Memory B cell (primary cell): ENCODE data around the gene TRANK1.

Source experiments
- ATAC-seq: fragments of 150-1000 bp; cut with Tn5 transposase; 2 replicates; pipeline ENCODE4 v1.10.0; 2021; ENCODE audit warnings: low read depth, mild to moderate bottlenecking, moderate library complexity
- DNase-seq, 2 donors: peaks; one replicate each; pipeline ENCODE4 v3.0.0; 2022; ENCODE audit warnings: low spot score in 2 of 2
- H3K27ac Mint-ChIP-seq: one replicate; pipeline ENCODE4 v1.8.0; 2022; ENCODE audit warnings: mild to moderate bottlenecking, moderate library complexity, mixed read lengths
- H3K27me3 Mint-ChIP-seq: one replicate; pipeline ENCODE4 v1.8.0; 2022; ENCODE audit warnings: mixed read lengths
- H3K36me3 Mint-ChIP-seq: one replicate; pipeline ENCODE4 v1.8.0; 2022; ENCODE audit warnings: mild to moderate bottlenecking, mixed read lengths
- H3K4me1 Mint-ChIP-seq: one replicate; pipeline ENCODE4 v1.8.0; 2022; ENCODE audit warnings: mixed read lengths
- H3K4me3 Mint-ChIP-seq: one replicate; pipeline ENCODE4 v1.8.0; 2022; ENCODE audit warnings: mild to moderate bottlenecking, moderate library complexity, mixed read lengths
- H3K9me3 Mint-ChIP-seq: one replicate; pipeline ENCODE4 v1.8.0; 2022; ENCODE audit warnings: mixed read lengths

Gene TRANK1

DNA sequence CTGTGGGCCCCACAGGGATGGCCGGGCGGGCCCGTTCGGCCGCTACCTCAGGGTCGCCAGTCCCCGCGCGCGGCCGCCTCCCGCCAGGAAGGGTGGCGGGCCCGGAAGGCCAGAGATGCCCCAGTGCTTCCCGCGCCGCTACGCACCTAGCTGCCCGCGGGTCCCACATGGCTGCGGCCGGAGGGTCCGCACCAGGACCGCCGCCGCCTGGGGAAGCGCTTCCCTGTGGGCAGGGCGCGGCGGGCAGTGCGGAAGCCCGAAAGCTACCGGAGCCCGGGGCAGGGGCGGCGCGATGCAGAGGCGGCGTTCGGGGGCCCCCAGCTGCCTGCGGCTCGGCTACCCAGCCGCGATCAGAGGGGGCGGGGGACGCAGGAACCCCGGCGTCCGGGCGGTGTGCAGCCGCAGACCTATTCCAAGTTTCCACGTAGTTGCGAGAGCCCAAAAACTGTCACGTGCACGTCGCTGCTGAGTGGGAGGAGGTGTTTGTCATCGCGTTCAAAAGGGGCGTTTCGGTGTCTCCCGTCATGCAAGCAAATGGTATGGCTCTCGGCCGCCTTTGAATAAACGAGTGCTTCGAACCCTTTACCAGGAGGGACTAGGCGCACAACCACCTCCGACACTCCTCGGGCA lies at the start of gene TRANK1:
Gene TRANK1, minus strand, starts transcription at position 414 of the 630 bp plus-strand sequence. Its CDS starts 245 bp downstream, at position 169.
- peak; percentile 87 for ATAC-seq
- peaks cover 6% of the 10 kb centered on the region for H3K9me3 Mint-ChIP-seq
- peaks cover 15% of the 10 kb centered on the region for H3K36me3 Mint-ChIP-seq
- H3K27me3 Mint-ChIP-seq = no peaks in the 10 kb centered on the region
- peaks cover 13% of the 10 kb centered on the region for H3K4me1 Mint-ChIP-seq
- DNase-seq = peak; percentile 55 to 59
- H3K4me3 Mint-ChIP-seq = peak within 1 kb of the TSS; percentile 86
- peak within 1 kb of the TSS; percentile 76 for H3K27ac Mint-ChIP-seq

DNA sequence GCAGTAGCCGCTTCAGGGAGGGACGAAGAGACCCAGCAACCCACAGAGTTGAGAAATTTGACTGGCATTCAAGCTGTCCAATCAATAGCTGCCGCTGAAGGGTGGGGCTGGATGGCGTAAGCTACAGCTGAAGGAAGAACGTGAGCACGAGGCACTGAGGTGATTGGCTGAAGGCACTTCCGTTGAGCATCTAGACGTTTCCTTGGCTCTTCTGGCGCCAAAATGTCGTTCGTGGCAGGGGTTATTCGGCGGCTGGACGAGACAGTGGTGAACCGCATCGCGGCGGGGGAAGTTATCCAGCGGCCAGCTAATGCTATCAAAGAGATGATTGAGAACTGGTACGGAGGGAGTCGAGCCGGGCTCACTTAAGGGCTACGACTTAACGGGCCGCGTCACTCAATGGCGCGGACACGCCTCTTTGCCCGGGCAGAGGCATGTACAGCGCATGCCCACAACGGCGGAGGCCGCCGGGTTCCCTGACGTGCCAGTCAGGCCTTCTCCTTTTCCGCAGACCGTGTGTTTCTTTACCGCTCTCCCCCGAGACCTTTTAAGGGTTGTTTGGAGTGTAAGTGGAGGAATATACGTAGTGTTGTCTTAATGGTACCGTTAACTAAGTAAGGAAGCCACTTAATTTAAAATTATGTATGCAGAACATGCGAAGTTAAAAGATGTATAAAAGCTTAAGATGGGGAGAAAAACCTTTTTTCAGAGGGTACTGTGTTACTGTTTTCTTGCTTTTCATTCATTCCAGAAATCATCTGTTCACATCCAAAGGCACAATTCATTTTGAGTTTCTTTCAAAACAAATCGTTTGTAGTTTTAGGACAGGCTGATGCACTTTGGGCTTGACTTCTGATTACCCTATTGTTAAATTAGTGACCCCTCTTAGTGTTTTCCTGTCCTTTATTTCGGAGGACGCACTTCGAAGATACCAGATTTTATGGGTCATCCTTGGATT lies 48.8 kb upstream of the TRANK1 start, which contains the start of gene MLH1:
Gene MLH1, plus strand, starts transcription at position 193 of the 958 bp plus-strand sequence. Its CDS starts 30 bp downstream, at position 223.
- Mint-ChIP-seq H3K9me3 (no peaks in the 10 kb centered on the region), H3K4me3 (no peak within 1 kb of the TSS), H3K4me1 (peaks cover 18% of the 10 kb centered on the region), H3K27ac (no peak within 1 kb of the TSS), H3K27me3 (no peaks in the 10 kb centered on the region), H3K36me3 (peaks cover 20% of the 10 kb centered on the region)
- ATAC-seq = peak; percentile 79
- peak; percentile 89 to 92 for DNase-seq

DNA sequence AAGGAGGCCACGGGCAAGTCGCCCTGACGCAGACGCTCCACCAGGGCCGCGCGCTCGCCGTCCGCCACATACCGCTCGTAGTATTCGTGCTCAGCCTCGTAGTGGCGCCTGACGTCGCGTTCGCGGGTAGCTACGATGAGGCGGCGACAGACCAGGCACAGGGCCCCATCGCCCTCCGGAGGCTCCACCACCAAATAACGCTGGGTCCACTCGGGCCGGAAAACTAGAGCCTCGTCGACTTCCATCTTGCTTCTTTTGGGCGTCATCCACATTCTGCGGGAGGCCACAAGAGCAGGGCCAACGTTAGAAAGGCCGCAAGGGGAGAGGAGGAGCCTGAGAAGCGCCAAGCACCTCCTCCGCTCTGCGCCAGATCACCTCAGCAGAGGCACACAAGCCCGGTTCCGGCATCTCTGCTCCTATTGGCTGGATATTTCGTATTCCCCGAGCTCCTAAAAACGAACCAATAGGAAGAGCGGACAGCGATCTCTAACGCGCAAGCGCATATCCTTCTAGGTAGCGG lies 48.0 kb upstream of the TRANK1 start, which contains the start of gene EPM2AIP1:
Gene EPM2AIP1, minus strand, starts transcription at position 326 of the 520 bp plus-strand sequence. Its CDS starts 54 bp downstream, at position 272.
- Mint-ChIP-seq H3K9me3 (no peaks in the 10 kb centered on the region), H3K4me1 (peaks cover 23% of the 10 kb centered on the region), H3K36me3 (peaks cover 17% of the 10 kb centered on the region), H3K27me3 (no peaks in the 10 kb centered on the region), H3K27ac (no peak within 1 kb of the TSS), H3K4me3 (no peak within 1 kb of the TSS)
- ATAC-seq = peak; percentile 74
- peak; percentile 91 to 98 for DNase-seq

DNA sequence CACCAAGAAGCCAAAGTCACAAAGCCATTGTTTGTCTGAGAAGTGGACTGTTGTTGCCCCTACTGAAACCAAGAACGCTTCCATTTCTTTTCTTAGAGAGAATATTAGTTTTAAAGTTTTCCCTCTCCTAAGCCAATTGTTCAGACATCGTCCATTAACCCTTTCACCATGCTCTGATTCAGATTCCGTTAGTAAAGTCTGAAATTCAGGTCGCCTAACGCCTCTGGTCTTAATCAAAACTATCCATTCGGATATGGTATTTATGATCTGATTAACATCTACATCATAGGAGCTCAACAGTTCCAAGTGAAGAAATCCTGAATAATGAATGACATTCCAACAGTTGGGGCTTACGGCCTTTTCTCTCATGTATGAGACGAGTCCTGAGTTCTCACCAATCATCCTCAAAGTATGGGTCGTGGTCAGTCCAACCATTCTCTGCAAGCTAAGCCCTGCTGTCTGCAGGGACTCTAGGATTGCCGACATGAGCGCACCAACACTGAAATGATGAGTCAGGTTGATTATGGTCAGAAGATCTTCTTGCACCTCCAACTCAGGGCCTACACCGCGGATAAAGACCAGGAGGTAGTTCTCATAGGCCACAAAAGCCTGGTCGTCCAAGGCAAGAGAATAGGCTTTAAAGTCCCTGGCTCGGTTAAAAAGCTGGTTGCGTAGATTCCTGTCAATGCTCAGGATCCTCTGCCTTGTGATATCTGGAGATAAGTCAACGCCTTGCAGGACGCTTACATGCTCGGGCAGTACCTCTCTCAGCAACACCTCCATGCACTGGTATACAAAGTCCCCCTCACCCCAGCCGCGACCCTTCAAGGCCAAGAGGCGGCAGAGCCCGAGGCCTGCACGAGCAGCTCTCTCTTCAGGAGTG lies 47.3 kb upstream of the TRANK1 start:
- Mint-ChIP-seq H3K4me1 (peaks cover 21% of the 10 kb centered on the region), H3K27me3 (no peaks in the 10 kb centered on the region), H3K4me3 (no peak overlapping the region), H3K9me3 (no peaks in the 10 kb centered on the region), H3K27ac (no peak overlapping the region), H3K36me3 (peaks cover 14% of the 10 kb centered on the region)
- no peak for DNase-seq
- ATAC-seq = no peak

DNA sequence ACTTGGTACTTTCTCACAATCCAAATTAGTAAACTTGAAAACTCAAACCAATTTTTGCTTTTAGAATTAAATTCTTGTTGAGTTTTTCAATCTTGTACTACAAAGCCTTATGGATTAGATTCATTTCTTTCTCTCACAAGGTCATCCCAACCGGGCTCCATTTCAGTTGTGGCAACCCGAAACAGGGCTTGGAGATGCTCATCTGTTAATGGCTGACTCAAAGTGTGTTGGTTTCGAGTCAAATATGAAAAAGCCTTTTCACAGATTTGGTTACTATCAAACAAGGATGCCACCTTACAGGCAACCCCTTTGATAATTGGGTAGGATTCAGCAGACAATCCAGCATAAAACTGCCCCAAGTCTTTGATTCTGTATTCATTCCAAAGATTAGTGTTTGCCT lies 46.3 kb upstream of the TRANK1 start:
- Mint-ChIP-seq H3K27ac (no peak overlapping the region), H3K4me1 (peaks cover 21% of the 10 kb centered on the region), H3K9me3 (no peaks in the 10 kb centered on the region), H3K36me3 (peaks cover 10% of the 10 kb centered on the region), H3K27me3 (no peaks in the 10 kb centered on the region), H3K4me3 (peak overlapping the region; percentile 32)
- no peak for ATAC-seq
- no peak for DNase-seq

DNA sequence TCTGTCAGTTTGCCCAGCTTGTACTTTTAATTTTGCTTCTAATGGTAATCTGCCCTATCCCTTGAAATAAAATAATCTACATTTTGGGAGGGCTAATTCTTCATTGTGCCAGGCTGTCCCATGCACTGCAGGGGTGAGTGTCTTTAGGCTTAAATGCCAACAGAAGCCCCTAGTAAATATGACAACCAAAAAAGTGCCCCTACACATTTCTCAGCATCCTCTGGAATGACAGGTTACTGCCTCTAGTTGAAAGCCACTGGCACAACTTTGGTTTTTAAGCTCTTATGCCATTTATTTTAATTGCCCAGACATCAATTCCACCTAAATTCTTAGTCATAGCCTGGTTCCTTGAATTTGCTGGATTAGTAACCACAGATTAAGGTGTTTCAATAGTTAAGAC lies 44.7 kb upstream of the TRANK1 start:
- no peaks in the 10 kb centered on the region for H3K9me3 Mint-ChIP-seq
- peaks cover 23% of the 10 kb centered on the region for H3K4me1 Mint-ChIP-seq
- peak overlapping the region; percentile 76 for H3K27ac Mint-ChIP-seq
- ATAC-seq (no peak), DNase-seq (no peak)
- H3K27me3 Mint-ChIP-seq = no peaks in the 10 kb centered on the region
- peak overlapping the region; percentile 72 for H3K4me3 Mint-ChIP-seq
- H3K36me3 Mint-ChIP-seq = peaks cover 22% of the 10 kb centered on the region

DNA sequence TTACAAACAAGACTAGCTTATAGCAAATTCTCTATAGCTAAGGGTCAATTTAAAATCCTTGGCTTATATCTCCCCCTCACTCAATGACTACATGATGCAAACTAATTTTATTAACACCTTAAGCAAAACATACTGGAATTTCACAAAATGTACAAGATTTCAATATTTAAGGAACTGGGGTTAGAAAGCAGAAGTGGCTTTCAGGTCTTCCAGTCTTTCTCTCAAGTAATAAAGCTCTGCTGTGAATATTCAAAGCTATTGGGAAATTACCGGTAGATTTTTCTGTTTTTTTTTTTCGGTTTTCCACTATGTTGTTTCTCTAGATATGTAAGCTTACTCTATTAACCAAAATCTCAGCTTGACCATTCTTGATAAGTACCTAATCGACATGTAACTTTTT lies 44.2 kb upstream of the TRANK1 start:
- ATAC-seq (no peak), DNase-seq (no peak)
- Mint-ChIP-seq H3K4me1 (peaks cover 23% of the 10 kb centered on the region), H3K27ac (peak overlapping the region; percentile 76), H3K27me3 (no peaks in the 10 kb centered on the region), H3K36me3 (peaks cover 24% of the 10 kb centered on the region), H3K4me3 (peak overlapping the region; percentile 72), H3K9me3 (no peaks in the 10 kb centered on the region)

DNA sequence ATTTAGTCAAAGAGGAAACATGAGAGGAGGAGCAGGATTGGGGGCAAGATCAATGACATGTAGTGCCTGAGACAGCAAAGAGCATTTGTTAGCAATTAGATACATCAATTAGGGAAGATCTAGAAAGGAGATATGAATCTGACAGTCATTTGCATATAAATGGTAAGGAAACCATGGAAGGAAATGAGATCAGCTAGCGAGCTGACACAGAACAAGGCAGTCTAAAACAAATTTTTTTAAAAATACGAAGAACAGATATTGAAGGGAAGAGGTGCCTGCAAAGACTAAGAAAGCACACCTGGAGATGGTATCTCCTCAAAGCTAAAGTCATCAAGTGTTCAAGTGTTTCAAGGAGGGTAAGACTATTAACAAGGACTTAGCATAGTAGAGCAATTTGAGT lies 43.5 kb upstream of the TRANK1 start:
- DNase-seq (no peak), ATAC-seq (no peak)
- Mint-ChIP-seq H3K9me3 (no peaks in the 10 kb centered on the region), H3K27ac (peak overlapping the region; percentile 76), H3K27me3 (no peaks in the 10 kb centered on the region), H3K36me3 (peaks cover 29% of the 10 kb centered on the region), H3K4me3 (peak overlapping the region; percentile 74), H3K4me1 (peaks cover 23% of the 10 kb centered on the region)

DNA sequence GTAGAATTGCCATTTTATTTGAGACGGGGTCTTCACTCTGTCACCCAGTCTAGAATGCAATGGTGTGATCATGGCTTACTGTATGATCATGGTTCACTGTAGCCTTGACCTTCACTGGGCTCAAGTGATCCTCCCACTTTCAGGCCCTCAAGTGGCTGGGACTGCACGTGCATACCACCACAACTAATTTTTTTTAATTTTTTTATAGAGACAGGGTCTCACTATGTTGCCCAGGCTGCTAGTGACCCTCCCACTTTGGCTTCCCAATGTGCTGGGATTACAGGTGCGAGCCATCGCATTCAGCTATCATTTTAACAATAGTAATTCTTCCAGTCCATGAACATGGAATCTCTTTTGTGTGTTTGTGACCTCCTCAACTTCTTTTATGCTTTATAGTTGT lies 36.2 kb upstream of the TRANK1 start:
- H3K4me3 Mint-ChIP-seq = no peak overlapping the region
- H3K27me3 Mint-ChIP-seq = no peaks in the 10 kb centered on the region
- H3K27ac Mint-ChIP-seq = no peak overlapping the region
- DNase-seq (no peak), ATAC-seq (no peak)
- peaks cover 6% of the 10 kb centered on the region for H3K9me3 Mint-ChIP-seq
- H3K36me3 Mint-ChIP-seq = peaks cover 42% of the 10 kb centered on the region
- H3K4me1 Mint-ChIP-seq = peaks cover 2% of the 10 kb centered on the region

DNA sequence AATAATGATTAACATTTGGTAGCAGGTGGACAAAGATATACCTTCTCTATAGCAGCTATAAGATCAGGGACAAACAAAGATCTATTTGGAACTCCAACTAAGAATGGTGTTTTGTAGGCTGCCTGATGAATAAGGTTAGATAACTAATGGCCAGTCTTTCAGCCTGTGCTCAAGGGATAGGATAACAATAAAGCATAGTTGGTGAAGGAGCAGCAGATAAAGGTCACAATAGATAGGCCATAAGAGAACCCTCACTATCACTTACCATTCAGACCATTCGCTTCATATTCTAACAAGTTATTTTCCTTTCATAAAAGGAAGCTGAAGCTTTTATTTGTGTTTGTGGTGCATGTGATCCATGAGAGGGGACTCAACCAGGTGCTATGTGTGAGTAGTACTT lies 28.3 kb upstream of the TRANK1 start:
- H3K27ac Mint-ChIP-seq = no peak overlapping the region
- no peak for DNase-seq

DNA sequence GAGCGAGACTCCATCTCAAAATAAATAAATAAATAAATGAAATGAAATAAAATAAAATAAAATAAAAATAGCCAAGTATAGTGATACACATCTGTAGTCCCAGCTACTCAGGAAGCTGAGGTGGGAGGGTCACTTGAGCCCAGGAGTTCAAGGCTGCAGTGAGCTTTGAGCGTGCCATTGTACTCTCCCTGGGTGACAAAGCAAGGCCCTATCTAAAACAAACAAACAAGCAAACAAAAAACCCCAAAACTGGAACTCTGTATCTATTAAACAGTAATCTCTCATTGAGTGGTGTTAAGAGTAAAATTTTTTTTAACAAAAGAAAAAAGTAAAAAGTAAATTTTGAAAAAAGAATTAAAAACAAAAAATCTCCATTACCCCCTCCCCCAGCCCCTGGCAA lies 27.3 kb upstream of the TRANK1 start:
- Mint-ChIP-seq H3K4me1 (peaks cover 12% of the 10 kb centered on the region), H3K36me3 (peaks cover 11% of the 10 kb centered on the region), H3K9me3 (no peaks in the 10 kb centered on the region), H3K27me3 (no peaks in the 10 kb centered on the region), H3K4me3 (no peak overlapping the region), H3K27ac (no peak overlapping the region)
- ATAC-seq = no peak
- DNase-seq = no peak

More for the DNA sequence above, 28.3 kb upstream of the TRANK1 start:
- Mint-ChIP-seq H3K4me1 (peaks cover 12% of the 10 kb centered on the region), H3K27me3 (no peaks in the 10 kb centered on the region), H3K9me3 (no peaks in the 10 kb centered on the region), H3K4me3 (no peak overlapping the region), H3K36me3 (peaks cover 13% of the 10 kb centered on the region)
- no peak for ATAC-seq

DNA sequence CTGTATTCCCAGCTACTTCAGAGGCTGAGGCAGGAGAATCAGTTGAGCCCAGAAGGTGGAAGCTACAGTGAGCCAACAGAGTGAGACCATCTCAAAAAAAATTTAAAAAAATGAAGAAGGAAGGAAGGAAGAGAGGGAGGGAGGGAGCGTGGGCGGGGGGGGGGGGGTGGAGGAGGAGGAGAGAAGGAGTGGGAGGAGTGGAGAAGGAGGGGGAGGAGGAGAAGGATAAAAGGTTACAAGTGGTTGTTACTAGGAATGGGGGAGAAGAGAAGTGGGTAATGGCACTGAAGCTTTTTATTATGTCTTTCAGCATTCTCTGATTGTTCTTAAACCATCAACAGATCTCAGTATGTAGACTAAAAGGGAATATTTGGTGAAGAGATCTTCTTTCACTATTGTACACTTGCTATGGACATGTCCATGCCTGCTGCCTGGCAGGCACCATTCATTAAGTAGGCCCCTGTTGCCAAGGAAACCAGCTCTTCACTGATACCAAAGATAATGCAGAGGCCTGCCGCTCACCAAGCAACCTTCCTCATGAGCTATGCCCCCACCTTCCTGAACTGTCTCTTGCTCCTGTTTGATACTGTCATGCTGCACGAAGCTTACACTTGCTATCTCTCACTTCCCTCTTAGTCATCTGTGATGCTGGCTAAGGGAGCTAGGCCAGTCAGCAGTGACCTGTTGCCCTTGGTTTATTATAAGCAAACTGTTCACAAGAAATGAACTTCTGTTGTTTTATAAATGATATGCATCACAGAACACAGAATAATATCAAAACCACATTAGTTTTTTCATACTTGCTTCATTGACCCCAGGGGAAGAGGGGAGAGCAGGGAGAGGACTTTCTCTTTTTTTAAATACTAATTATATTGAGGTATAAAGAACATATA lies 24.9 kb upstream of the TRANK1 start:
- no peaks in the 10 kb centered on the region for H3K27me3 Mint-ChIP-seq
- peak overlapping the region; percentile 94 for H3K27ac Mint-ChIP-seq
- ATAC-seq (peak; percentile 98), DNase-seq (peak; percentile 43 to 68)
- peaks cover 3% of the 10 kb centered on the region for H3K36me3 Mint-ChIP-seq
- H3K9me3 Mint-ChIP-seq = no peaks in the 10 kb centered on the region
- H3K4me3 Mint-ChIP-seq = no peak overlapping the region
- H3K4me1 Mint-ChIP-seq = peaks cover 20% of the 10 kb centered on the region
